ENCODE measurements around the gene CAVIN4. TPM values are rescaled to one million over a fixed set of nuclear protein-coding genes. Genes with fewer than 3 reads are reported as not detected.

Gene CAVIN4
- total RNA-seq, 1 experiment from 2014 or later, result 0.56 TPM

- Mint-ChIP-seq H3K4me3 (ENCODE audit: unreplicated experiment) (peak overlapping the region; percentile 69), H3K9me3 (ENCODE audit: unreplicated experiment) (no peaks in the 10 kb centered on the region), H3K27me3 (ENCODE audit: insufficient read depth, unreplicated experiment) (peaks cover 14% of the 10 kb centered on the region), H3K27ac (ENCODE audit: low read depth, unreplicated experiment) (no peak overlapping the region), H3K36me3 (ENCODE audit: insufficient read depth, unreplicated experiment) (no peaks in the 10 kb centered on the region), H3K4me1 (ENCODE audit: insufficient read depth, unreplicated experiment) (peaks cover 16% of the 10 kb centered on the region)
- POLR2A ChIA-PET, result interaction anchor here (0.5 kb wide), 1 partner anchor 246 kb away, joined by 4 read pairs; no protein-coding TSS in a partner anchor
- no peak for TF ChIP-seq CTCF (IDR thresholded peaks at IDR 0.05; ENCODE audit: unreplicated experiment)
- intact Hi-C loops (cut with micrococcal nuclease), result loop anchor here (5.0 kb wide), 6 partner anchors 171 to 1751 kb away; partner anchors contain the start of gene MSANTD3
- BruUV-seq (replicated peaks), result no TSS peak
- DNase-seq (ENCODE audit: unreplicated experiment), result peak; percentile 73
- CTCF ChIA-PET, result interaction anchor here (0.5 to 6.5 kb wide), 13 partner anchors 10 to 862 kb away, joined by 3 to 129 read pairs (median 4); no protein-coding TSS in a partner anchor
These were observed 20.8 kb downstream of the CAVIN4 start for GRCh38 chr9:100598641-100599145.

- peaks cover 14% of the 10 kb centered on the region for H3K27me3 Mint-ChIP-seq (ENCODE audit: insufficient read depth, unreplicated experiment)
- no peak for DNase-seq (ENCODE audit: unreplicated experiment)
- H3K4me3 Mint-ChIP-seq (ENCODE audit: unreplicated experiment), result no peak overlapping the region
- intact Hi-C loops (cut with micrococcal nuclease), result loop anchor here (5.0 kb wide), 2 partner anchors 112 to 787 kb away; partner anchors contain the start of gene BAAT
- H3K36me3 Mint-ChIP-seq (ENCODE audit: insufficient read depth, unreplicated experiment), result no peaks in the 10 kb centered on the region
- no TSS peak for BruUV-seq (replicated peaks)
- H3K9me3 Mint-ChIP-seq (ENCODE audit: unreplicated experiment), result no peaks in the 10 kb centered on the region
- ChIA-PET POLR2A (interaction anchor here (2.4 kb wide), 1 partner anchor 711 kb away, joined by 9 read pairs; no protein-coding TSS in a partner anchor), CTCF (interaction anchor here (0.5 to 6.5 kb wide), 57 partner anchors 9 to 1414 kb away, joined by 3 to 129 read pairs (median 4); no protein-coding TSS in a partner anchor)
- H3K27ac Mint-ChIP-seq (ENCODE audit: low read depth, unreplicated experiment), result no peak overlapping the region
- no peak for TF ChIP-seq CTCF (IDR thresholded peaks at IDR 0.05; ENCODE audit: unreplicated experiment)
- H3K4me1 Mint-ChIP-seq (ENCODE audit: insufficient read depth, unreplicated experiment), result peaks cover 16% of the 10 kb centered on the region
These were observed 22.7 kb downstream of the CAVIN4 start for GRCh38 chr9:100600521-100601079.

- DNase-seq (ENCODE audit: unreplicated experiment), result peak; percentile 71
- ChIA-PET CTCF (interaction anchor here (0.5 to 6.5 kb wide), 85 partner anchors 9 to 1415 kb away, joined by 3 to 129 read pairs (median 4); no protein-coding TSS in a partner anchor), POLR2A (interaction anchor here (1.0 to 2.4 kb wide), 3 partner anchors 707 to 797 kb away, joined by 3 to 9 read pairs (median 3); partner anchors contain the start of gene MRPL50)
- BruUV-seq (replicated peaks), result no TSS peak
- peak; percentile 63 for TF ChIP-seq CTCF (IDR thresholded peaks at IDR 0.05; ENCODE audit: unreplicated experiment)
- H3K4me3 Mint-ChIP-seq (ENCODE audit: unreplicated experiment), result no peak overlapping the region
- H3K27ac Mint-ChIP-seq (ENCODE audit: low read depth, unreplicated experiment), result no peak overlapping the region
- H3K36me3 Mint-ChIP-seq (ENCODE audit: insufficient read depth, unreplicated experiment), result no peaks in the 10 kb centered on the region
- H3K4me1 Mint-ChIP-seq (ENCODE audit: insufficient read depth, unreplicated experiment), result peaks cover 16% of the 10 kb centered on the region
- H3K27me3 Mint-ChIP-seq (ENCODE audit: insufficient read depth, unreplicated experiment), result peaks cover 14% of the 10 kb centered on the region
- intact Hi-C loops (cut with micrococcal nuclease), result loop anchor here (5.0 kb wide), 2 partner anchors 111 to 786 kb away; partner anchors contain the start of gene BAAT
- H3K9me3 Mint-ChIP-seq (ENCODE audit: unreplicated experiment), result no peaks in the 10 kb centered on the region
These were observed 23.3 kb downstream of the CAVIN4 start for GRCh38 chr9:100601216-100601615.

- H3K9me3 Mint-ChIP-seq (ENCODE audit: unreplicated experiment), result no peaks in the 10 kb centered on the region
- no peak overlapping the region for H3K27ac Mint-ChIP-seq (ENCODE audit: low read depth, unreplicated experiment)
- CTCF ChIA-PET, result interaction anchor here (0.5 to 6.5 kb wide), 90 partner anchors 8 to 1464 kb away, joined by 3 to 129 read pairs (median 4); no protein-coding TSS in a partner anchor
- peak; percentile 72 for DNase-seq (ENCODE audit: unreplicated experiment)
- H3K36me3 Mint-ChIP-seq (ENCODE audit: insufficient read depth, unreplicated experiment), result no peaks in the 10 kb centered on the region
- no TSS peak for BruUV-seq (replicated peaks)
- peaks cover 16% of the 10 kb centered on the region for H3K4me1 Mint-ChIP-seq (ENCODE audit: insufficient read depth, unreplicated experiment)
- no peak overlapping the region for H3K4me3 Mint-ChIP-seq (ENCODE audit: unreplicated experiment)
- POLR2A ChIA-PET, result interaction anchor here (1.0 to 2.4 kb wide), 3 partner anchors 705 to 795 kb away, joined by 3 to 9 read pairs (median 3); partner anchors contain the start of gene MRPL50
- no peak for TF ChIP-seq CTCF (IDR thresholded peaks at IDR 0.05; ENCODE audit: unreplicated experiment)
- intact Hi-C loops (cut with micrococcal nuclease), result loop anchor here (1.0 to 5.0 kb wide), 5 partner anchors 110 to 785 kb away; partner anchors contain the start of gene BAAT
- peaks cover 10% of the 10 kb centered on the region for H3K27me3 Mint-ChIP-seq (ENCODE audit: insufficient read depth, unreplicated experiment)
These were observed 24.5 kb downstream of the CAVIN4 start for GRCh38 chr9:100602342-100602801.
